MCF 10A (cell line): Measurements from ENCODE around the gene AMFR. TPM values are rescaled to one million over a fixed set of nuclear protein-coding genes. Genes with fewer than 3 reads are reported as not detected.

Experiments used
- BruUV-seq: library from RNA; stranded (reverse); fragments of 400-500 nt; replicated peaks from 2 replicates; lab custom pipeline; 2021; lab: Mats Ljungman, UMichigan
- CTCF ChIA-PET: fragments of 300-600 bp; sonication (Branson Sonifier 250); formaldehyde crosslinking; extraction: SDS; loops from one replicate; lab custom pipeline; 2021; ENCODE audit warnings: antibody characterized with exemption, inconsistent platforms; lab: Yijun Ruan, JAX
- POLR2A ChIA-PET: fragments of 300-600, 350-650 bp; sonication (Branson Sonifier 250); formaldehyde crosslinking; extraction: SDS; loops from one replicate; lab custom pipeline; 2020; ENCODE audit warnings: antibody characterized with exemption, inconsistent platforms; lab: Yijun Ruan, JAX
- DNase-seq: peaks from one replicate; pipeline ENCODE4 v3.0.0-alpha.2; 2018; ENCODE audit not compliant: unreplicated experiment
- H3K27ac Mint-ChIP-seq: one replicate; pipeline ENCODE4 v1.8.0; 2022; ENCODE audit warnings: mild to moderate bottlenecking, low read depth, mixed read lengths; ENCODE audit not compliant: unreplicated experiment
- H3K27me3 Mint-ChIP-seq: one replicate; pipeline ENCODE4 v1.8.0; 2022; ENCODE audit warnings: mixed read lengths; ENCODE audit not compliant: insufficient read depth, unreplicated experiment
- H3K36me3 Mint-ChIP-seq: one replicate; pipeline ENCODE4 v1.8.0; 2022; ENCODE audit warnings: mild to moderate bottlenecking, moderate library complexity, mixed read lengths; ENCODE audit not compliant: insufficient read depth, unreplicated experiment
- H3K4me1 Mint-ChIP-seq: one replicate; pipeline ENCODE4 v1.8.0; 2022; ENCODE audit warnings: mixed read lengths; ENCODE audit not compliant: insufficient read depth, unreplicated experiment
- H3K4me3 Mint-ChIP-seq: one replicate; pipeline ENCODE4 v1.8.0; 2022; ENCODE audit warnings: mild to moderate bottlenecking, moderate library complexity, mixed read lengths; ENCODE audit not compliant: unreplicated experiment
- H3K9me3 Mint-ChIP-seq: one replicate; pipeline ENCODE4 v1.8.0; 2022; ENCODE audit warnings: mixed read lengths; ENCODE audit not compliant: unreplicated experiment
- CTCF ChIP-seq: fragments of 200-600 bp; IDR thresholded peaks from one replicate; pipeline ENCODE4 v1.8.0; 2022; ENCODE audit warnings: antibody characterized with exemption, mild to moderate bottlenecking; ENCODE audit not compliant: unreplicated experiment
- intact Hi-C: fragments of 100-400 bp; cut with micrococcal nuclease; formaldehyde crosslinking; loops from 2 replicates; pipeline ENCODE4 v1.14.1; 2022
- total RNA-seq: library from RNA; stranded (reverse); gene quantifications from 2 replicates; pipeline ENCODE4 v1.2.3, GENCODE V29; 2022

Gene AMFR
- total RNA-seq, 1 experiment from 2014 or later = 97.2 TPM

DNA sequence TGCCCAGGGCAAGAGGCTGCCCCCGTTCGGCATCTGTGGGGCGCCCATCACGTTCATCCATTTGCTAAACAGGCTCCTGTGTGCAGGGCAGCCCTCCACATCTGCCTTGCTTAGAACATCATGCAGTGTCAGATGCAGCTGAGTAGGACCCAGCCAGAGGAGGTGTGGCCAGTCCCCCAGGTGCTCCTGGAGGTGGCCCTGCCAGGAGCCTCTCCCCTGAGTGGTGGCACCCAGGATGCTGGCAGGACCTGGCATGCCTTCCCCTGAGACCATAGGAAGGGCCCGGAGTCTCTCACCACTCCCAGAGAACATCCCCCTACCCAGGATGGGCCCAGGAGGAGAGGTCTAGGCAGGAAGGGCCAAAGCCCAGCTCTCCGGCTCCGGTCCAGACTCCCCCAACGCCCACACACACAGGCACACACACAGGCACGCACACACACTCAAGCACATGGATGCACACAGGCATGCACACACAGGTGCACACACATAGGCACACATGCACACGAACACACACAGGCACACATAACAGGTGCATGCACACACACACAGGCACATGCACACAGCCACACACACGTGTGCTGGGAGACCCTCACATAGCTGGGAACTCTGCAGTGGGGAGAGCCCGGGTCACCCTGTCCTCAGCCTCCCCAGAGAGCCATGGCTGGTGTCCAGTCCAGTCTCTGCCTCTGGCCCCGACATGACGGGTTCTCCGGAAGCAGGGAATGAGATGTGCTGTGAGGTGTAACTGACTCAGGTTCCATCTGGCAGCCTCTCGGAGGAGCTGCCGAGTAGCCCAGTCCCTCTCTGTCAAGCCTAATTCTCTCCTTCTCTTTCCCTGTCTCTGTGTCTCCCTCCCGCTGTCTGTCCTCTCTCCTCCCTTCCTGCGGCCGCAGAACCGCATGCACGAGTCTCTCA is 74.6 kb downstream of the AMFR start:
- no peaks in the 10 kb centered on the region for H3K36me3 Mint-ChIP-seq
- TF ChIP-seq CTCF = no peak
- ChIA-PET POLR2A (no interaction called here), CTCF (interaction anchor here (0.6 to 1.2 kb wide), 3 partner anchors 19 to 1250 kb away, joined by 3 to 5 read pairs (median 3); no protein-coding TSS in a partner anchor)
- peaks cover 14% of the 10 kb centered on the region for H3K27me3 Mint-ChIP-seq
- no peak overlapping the region for H3K27ac Mint-ChIP-seq
- intact Hi-C loops = no loop called here
- no peaks in the 10 kb centered on the region for H3K4me1 Mint-ChIP-seq
- DNase-seq = no peak
- H3K9me3 Mint-ChIP-seq = no peaks in the 10 kb centered on the region
- H3K4me3 Mint-ChIP-seq = no peak overlapping the region
- no TSS peak for BruUV-seq

DNA sequence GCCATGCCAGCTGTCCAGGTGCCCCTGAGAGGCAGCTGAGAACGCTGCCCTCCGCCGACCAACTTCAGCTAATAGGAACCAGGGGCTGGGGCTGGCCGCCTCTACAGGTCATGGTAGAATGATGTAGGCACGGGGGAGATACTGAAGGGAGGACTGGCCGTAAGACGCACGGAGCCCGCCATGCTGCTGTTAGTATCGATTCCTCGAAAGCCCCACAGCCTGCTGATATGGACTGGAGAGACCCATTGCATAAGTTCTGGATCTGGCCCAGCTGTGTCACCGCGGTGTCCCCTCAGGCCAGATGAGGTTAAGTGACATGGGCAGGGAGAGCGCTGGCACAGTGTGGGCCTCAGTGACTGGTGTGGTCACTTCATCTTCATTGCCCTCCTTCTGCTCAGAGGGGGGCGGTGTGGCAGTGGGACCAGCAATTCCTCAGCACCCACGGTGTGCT is 75.6 kb downstream of the AMFR start:
- BruUV-seq = no TSS peak

DNA sequence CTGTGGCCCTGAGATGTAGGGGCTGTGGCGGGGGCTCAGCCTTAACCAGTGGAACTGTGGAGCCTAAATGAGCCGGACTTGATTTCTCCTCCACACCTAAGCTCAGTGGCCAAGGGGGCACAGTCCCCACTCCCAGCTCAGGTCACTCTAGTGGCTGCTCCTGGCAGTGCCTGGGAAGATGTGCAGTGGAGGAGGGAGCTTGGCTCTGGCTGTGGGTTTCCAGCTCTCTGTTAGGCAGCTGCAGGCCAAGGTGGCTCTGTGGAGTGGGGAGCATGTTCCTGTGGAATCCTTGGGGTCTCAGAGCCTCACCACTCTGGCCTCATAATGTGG is 76.3 kb downstream of the AMFR start:
- Mint-ChIP-seq H3K36me3 (no peaks in the 10 kb centered on the region), H3K4me3 (no peak overlapping the region), H3K4me1 (peaks cover 6% of the 10 kb centered on the region), H3K27me3 (peaks cover 14% of the 10 kb centered on the region), H3K9me3 (no peaks in the 10 kb centered on the region), H3K27ac (no peak overlapping the region)
- TF ChIP-seq CTCF = no peak
- intact Hi-C loops = no loop called here
- ChIA-PET POLR2A (no interaction called here), CTCF (interaction anchor here (0.6 to 2.9 kb wide), 6 partner anchors 7 to 879 kb away, joined by 3 to 20 read pairs (median 5); no protein-coding TSS in a partner anchor)
- no peak for DNase-seq
- BruUV-seq = no TSS peak

More for the DNA sequence above, 75.6 kb downstream of the AMFR start:
- Mint-ChIP-seq H3K36me3 (no peaks in the 10 kb centered on the region), H3K4me3 (no peak overlapping the region), H3K9me3 (no peaks in the 10 kb centered on the region), H3K27ac (no peak overlapping the region), H3K27me3 (peaks cover 14% of the 10 kb centered on the region), H3K4me1 (no peaks in the 10 kb centered on the region)
- ChIA-PET CTCF (interaction anchor here (0.6 to 1.2 kb wide), 5 partner anchors 9 to 420 kb away, joined by 3 to 8 read pairs (median 3); no protein-coding TSS in a partner anchor), POLR2A (no interaction called here)
- DNase-seq = no peak
- no peak for TF ChIP-seq CTCF
- intact Hi-C loops = no loop called here
